Measurements from ENCODE around the gene ARHGAP44. TPM values are rescaled to one million over a fixed set of nuclear protein-coding genes. Genes with fewer than 3 reads are reported as not detected.

Gene ARHGAP44
- total RNA-seq, 4 donors from 2014 or later, result 11.2 to 19.7 (median 14.9) TPM

- TF ChIP-seq, protein P1, sequence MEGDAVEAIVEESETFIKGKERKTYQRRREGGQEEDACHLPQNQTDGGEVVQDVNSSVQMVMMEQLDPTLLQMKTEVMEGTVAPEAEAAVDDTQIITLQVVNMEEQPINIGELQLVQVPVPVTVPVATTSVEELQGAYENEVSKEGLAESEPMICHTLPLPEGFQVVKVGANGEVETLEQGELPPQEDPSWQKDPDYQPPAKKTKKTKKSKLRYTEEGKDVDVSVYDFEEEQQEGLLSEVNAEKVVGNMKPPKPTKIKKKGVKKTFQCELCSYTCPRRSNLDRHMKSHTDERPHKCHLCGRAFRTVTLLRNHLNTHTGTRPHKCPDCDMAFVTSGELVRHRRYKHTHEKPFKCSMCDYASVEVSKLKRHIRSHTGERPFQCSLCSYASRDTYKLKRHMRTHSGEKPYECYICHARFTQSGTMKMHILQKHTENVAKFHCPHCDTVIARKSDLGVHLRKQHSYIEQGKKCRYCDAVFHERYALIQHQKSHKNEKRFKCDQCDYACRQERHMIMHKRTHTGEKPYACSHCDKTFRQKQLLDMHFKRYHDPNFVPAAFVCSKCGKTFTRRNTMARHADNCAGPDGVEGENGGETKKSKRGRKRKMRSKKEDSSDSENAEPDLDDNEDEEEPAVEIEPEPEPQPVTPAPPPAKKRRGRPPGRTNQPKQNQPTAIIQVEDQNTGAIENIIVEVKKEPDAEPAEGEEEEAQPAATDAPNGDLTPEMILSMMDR (IDR thresholded peaks at IDR 0.05), result no peak
- TF ChIP-seq POLR2A (IDR thresholded peaks at IDR 0.05), result no peak
- no peaks in the 10 kb centered on the region for H3K4me1 ChIP-seq
- H3K4me3 ChIP-seq, result no peak overlapping the region
- no peaks in the 10 kb centered on the region for H3K27me3 ChIP-seq
- peaks cover 0 to 5% (median 0%) of the 10 kb centered on the region in 3 donors for H3K36me3 ChIP-seq
- DNase-seq, result no peak
- peaks cover 0 to 1% (median 0%) of the 10 kb centered on the region in 4 donors for H3K9me3 ChIP-seq
- H3K27ac ChIP-seq, result no peak overlapping the region
These were observed 112.7 kb downstream of the ARHGAP44 start for GRCh38 chr17:12902046-12902445.

GRCh38 chr17:12907477-12907876, 118.2 kb downstream of the ARHGAP44 start:
- H3K27ac ChIP-seq, result no peak overlapping the region
- H3K27me3 ChIP-seq, result no peaks in the 10 kb centered on the region
- H3K4me3 ChIP-seq, result no peak overlapping the region
- no peaks in the 10 kb centered on the region for H3K4me1 ChIP-seq
- H3K9me3 ChIP-seq, result peaks cover 0 to 4% (median 0%) of the 10 kb centered on the region in 4 donors
- TF ChIP-seq, protein P1 (IDR thresholded peaks at IDR 0.05), result no peak
- no peak for TF ChIP-seq POLR2A (IDR thresholded peaks at IDR 0.05)
- DNase-seq, result no peak
- peaks cover 0 to 9% (median 0%) of the 10 kb centered on the region in 3 donors for H3K36me3 ChIP-seq

GRCh38 chr17:12909046-12909445, 119.7 kb downstream of the ARHGAP44 start:
- no peaks in the 10 kb centered on the region for H3K27me3 ChIP-seq
- H3K36me3 ChIP-seq, result peaks cover 0 to 9% (median 0%) of the 10 kb centered on the region in 3 donors
- H3K27ac ChIP-seq, result no peak overlapping the region
- H3K4me3 ChIP-seq, result no peak overlapping the region
- TF ChIP-seq, protein P1 (IDR thresholded peaks at IDR 0.05), result no peak
- TF ChIP-seq POLR2A (IDR thresholded peaks at IDR 0.05), result no peak
- peaks cover 0 to 4% (median 0%) of the 10 kb centered on the region in 4 donors for H3K9me3 ChIP-seq
- no peak for DNase-seq
- no peaks in the 10 kb centered on the region for H3K4me1 ChIP-seq

DNA sequence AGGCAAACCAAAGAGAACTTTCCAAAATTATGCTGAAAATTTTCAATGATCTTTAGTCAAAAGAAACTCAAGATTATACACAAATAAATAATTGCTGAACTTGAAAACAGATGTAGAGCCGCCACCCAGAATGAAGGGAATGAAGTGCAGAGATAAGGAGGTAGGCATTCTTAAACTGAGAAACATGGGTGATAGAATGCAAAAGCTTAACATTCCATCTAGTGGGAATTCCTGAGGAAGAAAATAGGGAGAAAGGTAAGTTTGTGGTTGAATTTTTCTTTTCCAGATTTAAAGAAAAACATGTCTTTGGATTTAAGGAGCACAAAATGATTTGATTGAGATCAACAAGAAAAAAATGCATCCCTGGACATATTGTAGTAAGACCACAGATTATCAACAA, 120.2 kb downstream of the ARHGAP44 start:
- Histone ChIP-seq H3K9me3 (peaks cover 0 to 4% (median 0%) of the 10 kb centered on the region in 4 donors), H3K4me1 (no peaks in the 10 kb centered on the region), H3K4me3 (no peak overlapping the region), H3K27ac (no peak overlapping the region), H3K36me3 (peaks cover 0 to 9% (median 0%) of the 10 kb centered on the region in 3 donors), H3K27me3 (no peaks in the 10 kb centered on the region)
- no peak for TF ChIP-seq POLR2A (IDR thresholded peaks at IDR 0.05)
- TF ChIP-seq, protein P1 (IDR thresholded peaks at IDR 0.05), result no peak
- no peak for DNase-seq

GRCh38 chr17:12911239-12911638, 121.9 kb downstream of the ARHGAP44 start:
- H3K4me3 ChIP-seq, result no peak overlapping the region
- peaks cover 0 to 4% (median 0%) of the 10 kb centered on the region in 4 donors for H3K9me3 ChIP-seq
- no peak overlapping the region for H3K27ac ChIP-seq
- H3K36me3 ChIP-seq, result peaks cover 0 to 4% (median 0%) of the 10 kb centered on the region in 3 donors
- H3K27me3 ChIP-seq, result no peaks in the 10 kb centered on the region
- TF ChIP-seq POLR2A (IDR thresholded peaks at IDR 0.05), result no peak
- TF ChIP-seq, protein P1 (IDR thresholded peaks at IDR 0.05), result no peak
- H3K4me1 ChIP-seq, result no peaks in the 10 kb centered on the region
- no peak for DNase-seq

DNA sequence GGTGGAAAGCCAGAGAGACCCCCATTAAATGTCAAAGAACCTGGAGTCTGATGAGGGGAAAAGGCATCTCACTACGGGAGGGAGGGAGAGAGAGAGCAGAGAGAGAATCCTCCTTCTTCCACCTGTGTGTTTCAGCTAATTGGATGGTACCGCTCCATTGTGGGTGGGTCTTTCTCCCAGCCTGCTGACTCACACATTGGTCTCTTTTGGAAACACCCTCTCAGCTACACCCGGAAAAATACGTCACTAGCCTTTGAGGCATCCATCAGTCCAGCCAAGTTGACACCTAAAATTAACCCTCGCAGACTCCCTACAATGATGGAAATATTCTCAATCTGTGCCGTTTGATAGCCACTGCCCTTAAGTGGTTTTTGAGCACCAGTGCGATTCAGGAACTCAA, 128.1 kb downstream of the ARHGAP44 start:
- no peak overlapping the region for H3K27ac ChIP-seq
- no peaks in the 10 kb centered on the region for H3K36me3 ChIP-seq
- H3K9me3 ChIP-seq, result no peaks in the 10 kb centered on the region
- no peak overlapping the region for H3K4me3 ChIP-seq
- TF ChIP-seq, protein P1 (IDR thresholded peaks at IDR 0.05), result no peak
- TF ChIP-seq POLR2A (IDR thresholded peaks at IDR 0.05), result no peak
- H3K27me3 ChIP-seq, result no peaks in the 10 kb centered on the region
- no peaks in the 10 kb centered on the region for H3K4me1 ChIP-seq
- DNase-seq, result no peak
